Activated CD4-positive, alpha-beta T cell treated with anti-CD3 and anti-CD28 coated beads, Interleukin-2, amount 50 U/mL, for 48 hours (primary cell): ENCODE data around the gene APOL6.
"Not testable (repeated sequence)": the region's sequence is repeated elsewhere in the genome, so short reads cannot be mapped to it uniquely, and the experiment has no call there.

ENCODE experiments used
- DNase-seq, 2 experiments: peaks; one replicate each; pipeline ENCODE4 v3.0.0-alpha.2; 2020

APOL6 gene

DNA sequence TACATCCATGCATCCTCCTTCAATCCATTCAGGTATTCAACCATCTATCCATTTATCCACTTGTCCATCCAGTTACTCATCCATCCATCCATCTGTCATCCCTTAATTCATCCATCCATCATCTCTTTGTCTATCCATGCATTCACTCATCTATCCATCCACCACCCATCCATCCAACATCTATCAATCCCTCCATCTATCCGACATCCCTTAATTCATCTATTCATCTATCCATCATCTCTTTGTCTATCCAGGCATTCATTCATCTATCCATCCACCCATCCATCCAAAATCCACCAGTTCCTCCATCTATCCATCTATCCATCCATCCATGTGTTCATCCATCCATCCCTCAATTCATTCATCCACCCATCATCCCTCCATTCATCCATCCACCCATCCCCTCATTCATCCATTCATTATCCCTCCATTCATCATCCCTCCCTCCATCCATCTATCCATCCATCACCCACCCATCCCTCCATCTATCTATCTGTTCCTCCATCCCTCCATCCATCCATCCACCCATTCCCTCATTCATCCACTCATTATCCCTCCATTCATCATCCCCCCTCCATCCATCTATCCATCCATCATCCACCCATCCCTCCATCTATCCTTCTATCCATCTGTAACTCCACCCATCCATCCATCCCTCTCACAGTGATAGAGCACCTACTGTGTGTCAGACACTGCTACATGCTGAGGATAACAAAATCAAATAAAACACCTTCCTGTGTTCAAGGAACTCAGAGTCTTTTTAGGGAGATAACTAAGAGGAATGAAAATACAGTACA is 29.6 kb upstream of the APOL6 start:
- no peak for DNase-seq

DNA sequence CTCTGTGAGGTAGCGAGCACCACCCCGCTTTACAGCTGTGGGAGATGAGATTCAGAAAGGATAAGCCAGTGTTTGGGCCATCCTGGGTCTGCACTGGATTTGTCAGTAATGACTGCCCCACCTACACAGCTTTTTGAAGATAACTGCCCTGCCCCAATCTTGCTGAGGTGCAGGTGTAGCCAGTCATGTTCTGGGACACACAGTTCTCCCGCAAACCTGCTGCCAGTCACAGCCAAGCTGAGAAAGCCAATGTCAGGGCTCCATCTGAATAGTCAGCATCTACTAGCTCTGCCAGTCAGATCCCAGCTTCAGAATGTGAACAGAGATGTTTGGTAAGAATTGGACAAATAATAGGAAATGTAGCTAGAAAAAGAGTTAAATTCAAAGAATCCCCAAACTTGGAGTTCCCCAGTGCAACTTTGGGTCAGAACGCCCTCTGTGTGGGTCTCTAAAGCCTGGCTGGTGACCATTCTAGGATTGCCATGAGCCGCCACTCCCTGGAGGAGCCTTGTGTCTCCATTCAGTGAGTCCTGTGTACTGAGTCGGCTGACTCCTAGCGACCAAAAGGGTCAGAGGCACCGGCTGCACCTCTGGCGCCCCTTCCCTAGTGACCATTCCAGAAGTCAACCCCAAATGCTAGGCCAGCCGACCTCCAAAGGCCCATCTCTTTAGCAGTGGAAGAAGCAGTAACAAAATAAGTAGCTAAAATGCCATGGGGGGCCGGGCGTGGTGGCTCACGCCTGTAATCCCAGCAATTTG is 28.7 kb upstream of the APOL6 start:
- DNase-seq: no peak

DNA sequence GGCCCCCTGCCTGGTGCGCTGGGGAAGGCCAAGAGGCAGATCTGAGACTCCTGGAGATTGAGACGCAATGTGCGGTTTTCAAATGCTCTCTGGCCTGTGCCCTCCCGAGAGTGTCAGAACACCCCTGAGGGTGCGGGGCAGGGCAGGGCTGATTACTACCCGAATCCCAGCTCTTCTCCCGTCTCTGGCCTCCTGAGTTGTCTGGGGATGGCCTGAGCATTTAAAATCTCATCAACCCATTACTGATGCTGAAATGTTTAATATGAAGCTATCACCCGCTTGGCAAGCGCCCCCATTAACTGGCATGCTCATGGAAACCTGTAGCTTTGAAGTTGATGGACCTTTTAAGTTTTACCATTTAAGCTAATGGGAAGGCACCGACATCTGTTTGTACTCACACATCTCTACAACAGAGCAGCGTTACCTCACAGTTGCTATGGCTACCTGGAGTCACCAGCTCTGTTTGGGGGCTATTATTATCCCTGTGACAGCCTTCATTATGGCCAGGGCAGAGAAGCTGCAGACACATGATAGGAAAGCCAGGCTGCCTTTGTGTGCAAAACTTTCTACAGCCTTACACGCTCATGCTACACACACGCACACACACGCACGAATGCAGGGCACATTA is 27.5 kb upstream of the APOL6 start:
- DNase-seq: no peak

DNA sequence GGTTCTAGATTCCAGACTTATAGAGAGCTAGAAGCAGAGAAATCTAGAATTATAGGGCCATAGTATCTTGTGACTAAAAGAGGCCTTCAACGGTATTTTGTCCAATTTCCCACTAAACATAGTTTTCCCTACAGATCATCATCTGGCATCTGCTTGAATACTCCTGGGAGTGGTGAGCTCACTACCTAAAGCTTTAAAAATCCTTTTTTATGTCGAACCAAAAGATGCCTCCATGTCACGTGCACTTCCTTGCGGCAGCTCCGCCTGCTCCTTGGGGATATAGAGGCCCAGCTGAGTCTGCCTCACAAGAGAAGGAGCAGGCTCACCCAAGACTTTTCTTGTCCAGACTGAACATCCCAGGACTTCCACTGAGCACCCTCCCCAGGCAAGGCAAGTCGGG is 26.8 kb upstream of the APOL6 start:
- DNase-seq: no peak

DNA sequence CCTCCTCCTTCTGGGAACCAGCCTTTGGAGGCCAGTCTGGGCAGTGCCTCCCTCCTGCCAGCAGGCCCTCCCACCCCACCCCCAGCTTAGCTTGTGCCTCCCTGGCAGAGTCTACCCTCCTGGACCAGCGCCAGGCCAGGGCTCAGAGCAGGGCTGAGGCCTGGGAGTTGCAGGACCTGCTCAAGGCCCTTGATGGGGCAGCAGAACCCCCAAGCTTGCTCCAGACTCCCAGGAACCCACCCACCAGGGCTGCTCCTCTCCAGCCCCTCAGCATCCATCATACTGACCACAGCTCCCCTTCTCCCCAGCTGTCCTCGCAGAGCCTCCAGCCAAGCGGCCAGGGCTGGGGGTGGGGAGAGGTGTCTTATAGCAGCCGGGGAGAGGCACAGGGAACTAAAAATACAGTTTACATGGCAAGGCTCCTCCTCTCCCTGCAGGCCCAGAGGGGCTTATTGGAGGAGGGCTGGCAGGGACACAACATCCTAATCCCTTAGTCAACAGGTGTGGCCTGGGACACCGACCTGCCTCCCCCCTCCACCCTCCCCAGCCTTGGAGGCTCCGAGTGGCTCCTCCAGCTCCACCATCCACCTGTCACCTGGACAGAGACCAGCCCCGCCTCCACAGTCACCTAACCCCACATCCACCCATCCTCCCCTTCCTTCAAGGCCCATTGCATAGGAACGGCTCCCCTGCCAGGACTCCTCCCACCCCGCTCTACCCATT is 25.9 kb upstream of the APOL6 start:
- no peak for DNase-seq

DNA sequence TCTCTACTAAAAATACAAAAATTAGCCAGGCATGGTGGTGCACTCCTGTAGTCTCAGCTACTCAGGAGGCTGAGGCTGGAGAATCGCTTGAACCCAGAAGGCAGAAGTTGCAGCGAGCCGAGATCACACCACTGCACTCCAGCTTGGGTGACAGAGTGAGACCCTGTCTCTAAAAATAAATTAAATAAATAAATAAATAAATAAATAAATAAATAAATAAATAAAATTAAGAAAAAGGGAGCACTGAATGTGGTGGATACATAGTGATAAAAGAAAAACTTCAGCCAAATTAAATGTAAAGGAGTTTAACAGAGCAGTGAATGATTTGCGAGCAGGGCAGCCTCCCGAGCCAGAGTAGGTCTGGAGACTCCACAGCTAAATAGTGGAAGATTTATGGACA is 24.4 kb upstream of the APOL6 start:
- DNase-seq: not testable (repeated sequence)

DNA sequence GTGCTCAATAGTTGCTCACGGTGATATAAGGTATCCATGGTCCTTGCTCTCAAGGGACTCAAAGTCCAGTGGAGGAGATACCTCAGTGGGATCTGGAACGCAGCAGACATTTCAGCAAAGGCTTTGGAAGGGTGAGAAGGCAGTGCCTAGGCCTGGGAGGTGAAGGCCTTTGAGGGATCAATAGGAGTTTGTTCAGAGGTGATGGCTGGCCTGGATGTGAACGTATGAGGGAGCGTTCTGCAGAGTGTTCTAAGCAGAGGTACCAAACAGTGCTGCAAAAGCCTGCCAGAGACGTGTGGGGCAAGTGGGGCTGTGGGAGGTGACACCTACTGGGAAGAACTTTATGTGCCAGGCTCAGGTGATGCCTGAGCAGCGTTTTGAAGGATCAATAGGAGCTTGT is 23.7 kb upstream of the APOL6 start:
- no peak for DNase-seq

DNA sequence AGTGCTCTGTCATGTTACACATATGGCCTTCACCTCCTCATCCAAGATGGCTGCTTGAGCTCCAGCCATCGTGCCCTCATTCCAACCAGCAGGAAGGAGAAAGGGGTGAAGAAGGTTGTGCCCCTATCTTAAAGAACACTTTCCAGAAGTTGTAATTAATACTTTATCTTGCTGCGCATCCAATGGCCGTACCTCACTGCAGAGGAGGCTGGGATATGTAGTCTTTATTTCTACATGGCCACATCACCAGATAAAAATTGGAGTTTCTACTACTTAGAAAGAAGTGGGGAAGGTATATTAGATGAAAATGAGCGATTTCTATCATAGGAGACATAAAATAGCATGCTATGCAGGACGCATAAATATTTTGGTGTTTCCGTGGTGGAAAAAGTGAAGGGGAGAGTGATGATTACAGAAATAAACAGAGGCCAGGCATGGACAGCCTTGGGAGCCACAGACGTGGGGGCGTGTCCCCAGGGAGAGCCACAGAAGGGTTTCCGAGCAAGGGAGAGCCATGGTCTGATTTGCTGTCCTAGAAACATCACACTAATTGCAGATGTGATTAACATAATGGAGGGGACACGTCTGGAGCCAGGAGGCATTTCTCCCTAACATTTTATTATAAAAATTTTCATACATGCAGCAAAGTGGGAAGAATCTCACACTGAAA is 22.3 kb upstream of the APOL6 start:
- DNase-seq: no peak

DNA sequence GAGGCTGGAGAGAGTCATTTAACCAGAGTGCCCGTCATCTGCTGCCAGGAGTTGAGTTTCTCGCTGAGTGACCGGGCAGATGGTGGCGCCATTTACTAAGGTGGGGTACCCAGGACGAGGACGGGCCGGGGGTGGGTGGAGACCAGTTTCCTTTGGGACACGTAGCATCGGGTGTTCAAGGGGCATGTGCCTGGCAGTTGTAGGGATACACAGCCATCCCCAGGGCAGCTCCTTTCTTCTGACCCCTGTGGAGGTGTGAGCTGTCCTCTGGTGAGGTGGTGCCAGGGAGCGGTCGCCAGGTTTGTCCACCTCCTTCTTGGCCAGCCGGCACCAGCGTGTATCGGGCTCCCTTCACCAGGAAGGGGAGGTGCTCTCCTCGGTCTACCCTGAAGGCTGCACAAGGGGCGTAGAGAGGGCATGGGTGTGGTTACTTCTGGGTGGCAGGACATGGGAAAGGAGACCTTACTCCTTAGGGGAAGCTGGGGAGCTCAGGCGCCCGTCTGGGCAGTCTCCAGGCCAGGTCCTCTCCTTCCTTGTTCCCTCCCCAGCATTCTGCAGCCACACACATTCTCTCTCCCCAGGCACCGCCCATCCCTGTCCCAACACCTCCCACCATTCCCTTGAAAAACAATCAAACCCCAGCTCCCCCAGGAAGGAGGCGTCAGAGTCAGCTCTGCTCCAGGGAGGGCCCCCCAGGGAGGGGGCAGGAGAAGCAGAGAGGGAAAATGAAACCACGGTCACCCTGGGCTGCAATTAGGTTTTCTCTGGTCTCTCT is 20.8 kb upstream of the APOL6 start:
- peak; percentile 73 to 78 for DNase-seq

DNA sequence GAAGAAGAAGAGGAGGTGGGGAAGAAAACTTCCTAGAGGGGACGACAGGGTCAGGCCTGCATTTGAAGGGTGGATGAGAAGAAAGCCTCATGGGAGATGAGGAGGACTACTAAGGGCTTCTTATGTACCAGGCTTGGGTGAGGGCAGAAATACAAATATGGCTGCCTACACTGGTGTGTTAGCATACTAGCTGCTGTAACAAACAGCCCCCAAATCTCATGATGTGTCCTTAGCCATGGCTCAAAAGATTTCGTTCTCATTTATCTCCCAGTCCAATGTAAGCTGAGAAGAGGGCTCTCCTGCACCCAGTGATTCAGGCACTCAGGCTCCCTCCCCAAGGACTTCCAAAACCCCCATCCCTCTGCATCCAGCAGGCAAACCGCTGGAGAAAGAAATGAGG is 19.5 kb upstream of the APOL6 start:
- DNase-seq: no peak

DNA sequence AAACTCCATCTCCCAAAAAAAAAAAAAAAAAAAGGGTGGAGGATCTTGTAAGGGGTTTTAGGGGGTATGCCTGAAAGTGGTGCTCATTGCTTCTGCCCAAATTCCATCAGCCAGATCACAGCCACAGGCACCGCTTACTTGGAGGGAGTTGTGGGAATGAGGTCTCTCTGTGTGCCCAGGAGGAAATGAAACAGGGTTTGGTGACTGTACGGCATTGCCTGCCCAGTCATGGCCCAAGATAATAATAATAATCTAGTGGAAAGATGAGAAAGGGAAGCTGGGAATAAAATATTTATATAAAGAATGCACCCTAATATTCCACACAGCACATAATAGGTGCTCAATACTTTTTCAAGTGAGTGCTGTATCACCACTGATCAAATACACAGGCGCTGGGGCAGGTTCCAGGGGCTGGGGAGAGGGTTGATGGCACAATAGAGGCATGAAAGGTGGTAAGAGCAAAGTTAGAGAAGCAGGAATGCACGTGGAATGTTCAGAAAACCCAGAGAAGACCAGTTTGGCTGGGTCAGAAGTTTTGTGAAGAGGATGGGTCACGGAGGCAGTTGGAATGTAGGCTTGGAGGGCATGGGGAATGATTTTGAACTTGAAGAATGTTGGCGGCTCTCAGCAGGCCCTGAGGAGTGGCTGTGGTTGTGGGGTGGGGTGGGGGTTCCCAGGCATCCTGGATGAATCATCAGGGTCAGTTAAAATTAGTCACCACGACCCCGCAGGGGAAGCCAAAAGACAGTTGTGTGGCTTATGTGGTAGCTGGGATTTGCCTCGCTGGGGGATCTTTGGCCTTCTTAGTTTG is 18.6 kb upstream of the APOL6 start:
- DNase-seq: peak; percentile 67 to 74

DNA sequence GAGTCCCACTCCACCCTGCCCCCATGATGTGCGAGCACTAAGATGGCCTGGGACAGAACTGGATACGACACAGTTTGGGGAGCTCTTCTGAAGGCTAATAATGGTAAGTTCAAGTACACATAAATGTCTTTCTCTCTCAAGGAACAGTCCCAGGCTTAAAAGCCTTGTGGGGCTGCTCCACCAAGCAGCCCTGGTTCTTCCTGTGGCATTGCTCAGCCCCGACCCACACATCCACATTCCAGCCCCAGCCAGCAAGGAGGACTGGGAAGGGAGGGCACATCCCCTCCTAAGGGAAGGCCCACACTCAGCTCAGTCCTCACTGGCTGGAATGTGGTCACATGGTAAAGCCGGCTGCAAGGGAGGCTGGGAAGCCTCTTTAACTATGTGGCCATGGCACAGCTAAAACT is 17.9 kb upstream of the APOL6 start:
- no peak for DNase-seq

DNA sequence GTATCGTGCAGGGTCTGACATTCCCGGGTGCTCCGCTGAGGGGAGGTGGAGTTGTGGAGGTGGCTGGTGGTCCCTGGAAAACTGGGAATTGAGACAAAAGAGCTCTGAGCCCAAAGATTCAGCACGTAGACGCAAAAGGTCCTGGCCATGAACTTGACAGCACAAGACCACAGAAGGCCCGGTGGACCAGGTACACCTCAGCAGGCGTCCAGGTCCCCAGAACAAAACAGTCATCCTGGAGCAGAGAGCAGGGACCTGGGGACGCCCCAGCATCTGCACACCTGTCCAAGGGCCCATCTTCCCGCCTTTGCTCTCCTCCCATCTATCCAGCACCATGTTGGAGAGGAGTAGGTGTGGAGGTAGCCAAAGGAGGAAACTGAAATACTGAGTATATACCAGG is 17.4 kb upstream of the APOL6 start:
- DNase-seq: no peak

DNA sequence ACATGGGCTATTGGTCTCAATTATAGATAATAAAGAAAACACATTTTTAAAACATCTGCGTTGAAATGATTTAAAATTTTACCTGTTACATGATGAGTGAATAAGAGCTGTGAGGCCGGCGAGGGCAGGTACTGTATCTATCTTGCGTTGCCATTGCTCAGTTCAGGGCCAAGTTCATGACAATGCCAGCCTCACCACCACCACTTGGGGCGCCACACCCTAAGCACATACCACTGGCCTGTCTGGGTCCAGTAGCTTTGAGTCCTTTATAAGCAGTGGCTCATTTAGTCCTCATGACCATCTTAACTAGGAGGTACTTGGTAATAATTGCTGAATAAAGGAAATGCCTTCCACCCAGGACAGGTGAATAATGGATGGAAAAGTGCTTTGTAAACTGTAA is 16.6 kb upstream of the APOL6 start:
- peak; percentile 55 to 61 for DNase-seq

DNA sequence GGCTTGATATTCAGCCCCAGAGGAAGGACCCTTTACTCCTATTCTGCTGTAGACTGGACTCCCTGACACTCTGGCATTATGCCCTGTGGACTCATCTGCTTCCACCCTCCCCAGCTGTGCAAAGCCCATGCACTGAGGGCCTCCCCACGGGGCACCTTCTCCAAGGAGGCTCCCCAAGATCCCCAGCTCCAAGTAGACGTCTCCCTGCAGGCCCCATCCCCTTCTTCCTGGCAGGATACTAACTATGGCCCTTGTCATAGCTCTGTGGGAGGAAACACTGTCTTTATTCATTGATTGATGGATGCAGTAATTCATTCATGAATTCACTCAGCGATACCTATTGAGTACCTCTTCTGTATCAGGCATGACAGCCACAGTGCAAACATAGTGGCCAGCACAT is 15.3 kb upstream of the APOL6 start:
- no peak for DNase-seq

DNA sequence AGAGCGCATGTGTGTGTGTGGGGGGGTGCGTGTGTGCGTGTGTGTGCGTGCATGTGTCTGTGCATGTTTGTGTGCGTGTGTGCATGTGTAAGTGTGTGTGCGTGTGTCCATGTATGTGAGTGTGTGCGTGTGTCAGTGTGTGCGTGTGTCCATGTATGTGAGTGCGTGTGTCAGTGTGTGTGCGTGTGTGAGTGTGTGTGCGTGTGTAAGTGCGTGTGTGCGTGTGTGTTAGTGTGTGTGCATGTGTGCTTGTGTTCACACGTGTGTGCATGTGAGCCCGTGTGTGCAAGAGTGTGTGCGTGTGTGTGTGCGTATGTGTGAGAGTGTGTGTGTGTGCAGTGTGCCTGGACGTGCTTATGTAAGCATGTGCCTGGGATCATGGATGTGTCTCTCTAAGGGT is 14.7 kb upstream of the APOL6 start:
- DNase-seq: no peak

DNA sequence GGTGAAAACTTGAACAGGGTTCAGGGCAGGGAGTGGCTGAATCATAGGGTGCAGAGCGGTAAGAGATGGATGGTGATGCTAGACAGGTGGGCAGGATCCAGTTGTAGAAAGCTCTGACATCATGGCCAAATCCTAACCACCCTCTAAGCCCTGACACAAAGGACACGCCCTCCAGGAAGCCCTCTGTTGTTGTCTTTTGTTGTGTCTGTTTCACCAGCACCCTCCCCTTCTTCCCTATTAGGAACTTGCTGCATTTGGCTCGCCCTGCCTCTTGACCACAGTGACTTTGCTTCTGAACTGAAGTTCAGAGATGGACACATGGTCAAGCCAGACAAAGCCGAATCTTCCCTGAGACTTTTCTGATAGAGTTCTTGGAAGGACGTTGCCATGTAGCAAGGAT is 14.2 kb upstream of the APOL6 start:
- no peak for DNase-seq

DNA sequence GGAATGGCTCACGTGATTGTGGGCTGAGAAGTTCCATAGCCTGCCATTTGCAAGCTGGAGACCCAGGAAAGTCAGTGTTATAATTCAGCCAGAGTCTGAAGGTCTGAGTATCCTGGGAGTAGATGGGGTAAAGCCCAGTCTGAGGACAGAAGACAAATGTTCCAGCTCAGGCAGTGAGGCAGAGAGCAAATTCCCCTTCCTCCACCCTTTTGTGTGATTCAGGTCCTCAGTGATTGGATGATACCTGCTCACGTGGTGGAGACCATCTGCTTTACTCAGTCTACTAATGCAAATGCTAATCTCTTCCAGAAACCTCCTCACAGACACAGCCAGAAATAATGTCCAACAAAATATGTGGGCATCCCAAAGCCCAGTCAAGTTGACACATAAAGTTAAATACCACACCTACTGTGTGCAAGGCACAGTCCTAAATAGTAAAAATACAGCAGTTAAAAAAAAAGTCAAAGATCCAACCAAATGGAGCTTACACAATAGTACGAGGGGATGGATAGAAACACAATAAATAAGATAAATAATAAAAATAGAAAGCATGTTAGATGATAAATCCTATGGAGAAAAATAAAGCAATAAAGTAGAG is 13.2 kb upstream of the APOL6 start:
- no peak for DNase-seq

DNA sequence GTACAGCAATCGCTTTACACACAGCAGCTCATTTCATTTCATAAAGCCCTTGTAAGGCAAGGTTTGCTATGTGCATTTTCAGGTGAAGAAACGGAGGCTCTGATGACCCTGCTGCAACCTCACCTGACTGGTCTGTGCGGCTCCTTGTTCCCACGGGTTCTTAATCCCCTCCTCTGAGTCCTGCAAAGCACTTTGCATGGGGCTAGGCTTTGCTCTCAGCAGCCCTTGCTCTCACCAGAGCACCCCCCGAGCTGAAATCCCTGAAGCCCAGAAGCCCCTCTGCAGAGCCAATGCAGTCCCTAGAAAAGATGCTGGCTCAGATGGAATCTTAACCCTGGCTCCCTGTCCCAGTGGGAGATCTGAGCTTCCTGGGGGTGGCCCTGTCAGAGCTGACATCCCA is 11.0 kb upstream of the APOL6 start:
- no peak for DNase-seq

DNA sequence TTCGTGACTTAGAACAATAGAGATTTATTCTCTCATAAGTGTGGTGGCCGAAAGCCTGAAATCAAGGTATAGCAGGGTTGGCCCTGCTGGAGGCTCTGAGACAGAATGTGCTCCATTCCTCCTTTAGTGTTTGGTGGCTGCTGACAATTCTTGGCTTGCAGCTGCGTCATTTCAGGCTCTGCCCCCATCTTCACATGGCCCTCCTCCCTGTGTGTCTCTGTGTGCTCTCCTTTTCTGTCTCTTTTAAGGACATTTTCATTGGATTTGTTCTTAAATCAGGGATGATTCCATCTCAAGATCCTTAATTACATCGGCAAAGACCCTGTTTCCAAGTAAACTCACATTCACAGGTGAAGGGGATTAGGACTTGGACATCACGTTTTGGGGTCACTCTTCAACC is 10.2 kb upstream of the APOL6 start:
- no peak for DNase-seq

DNA sequence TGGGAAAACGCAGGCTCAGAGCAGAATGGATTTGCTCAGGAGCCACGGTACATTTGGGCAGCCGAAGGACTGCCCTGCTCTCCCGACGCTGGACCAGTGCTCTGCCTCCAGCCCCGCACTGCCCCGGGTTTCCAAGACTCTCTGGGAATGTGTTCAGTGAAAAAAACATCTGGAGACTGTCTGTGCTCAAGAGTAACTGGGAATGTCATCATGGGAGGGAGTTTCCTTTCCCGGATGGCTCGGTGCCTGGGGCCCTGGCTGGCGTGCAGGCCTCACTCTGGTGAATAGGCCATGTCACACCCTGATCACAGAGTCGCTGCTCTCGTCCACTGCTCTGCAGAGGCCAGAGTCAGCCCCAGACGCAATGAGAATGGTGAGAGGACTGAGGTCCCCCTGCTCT is 9.8 kb upstream of the APOL6 start:
- DNase-seq: no peak
